GM21423 (cell line): ENCODE measurements around the gene GSTM3.
A peak's percentile ranks its signal among the peaks of the same experiment; 100 is the strongest.
"Not testable (repeated sequence)": the region's sequence is repeated elsewhere in the genome, so short reads cannot be mapped to it uniquely, and the experiment has no call there.

Experiments
- ATAC-seq: cut with Tn5 transposase; IDR thresholded peaks from one replicate; pipeline ENCODE4 v1.9.1; 2021; ENCODE audit warnings: mild to moderate bottlenecking, moderate library complexity; ENCODE audit not compliant: unreplicated experiment

Gene GSTM3

GRCh38 chr1:109762821-109763645 lies 22.2 kb upstream of the GSTM3 start:
- no peak for ATAC-seq

- ATAC-seq, result no peak
Measured at GRCh38 chr1:109762039-109762585, 21.3 kb upstream of the GSTM3 start.

- ATAC-seq, result no peak
Measured at GRCh38 chr1:109761227-109762038, 20.6 kb upstream of the GSTM3 start.

GRCh38 chr1:109760581-109761226 lies 19.9 kb upstream of the GSTM3 start:
- ATAC-seq, result no peak

- no peak for ATAC-seq
Measured at GRCh38 chr1:109759513-109760334, 18.9 kb upstream of the GSTM3 start.

- no peak for ATAC-seq
Measured at GRCh38 chr1:109757936-109758786, 17.3 kb upstream of the GSTM3 start.

GRCh38 chr1:109756848-109757521 lies 16.1 kb upstream of the GSTM3 start:
- ATAC-seq, result no peak

- not testable (repeated sequence) for ATAC-seq
Measured at GRCh38 chr1:109756325-109756724, 15.5 kb upstream of the GSTM3 start.

- ATAC-seq, result no peak
Measured at GRCh38 chr1:109754738-109755137, 13.9 kb upstream of the GSTM3 start.

GRCh38 chr1:109751531-109752260 lies 10.9 kb upstream of the GSTM3 start:
- no peak for ATAC-seq

GRCh38 chr1:109750920-109751319 lies 10.1 kb upstream of the GSTM3 start:
- ATAC-seq, result no peak

- no peak for ATAC-seq
Measured at GRCh38 chr1:109750241-109750882, 9.5 kb upstream of the GSTM3 start.

- ATAC-seq, result no peak
Measured at GRCh38 chr1:109749221-109749620, 8.4 kb upstream of the GSTM3 start.

- not testable (repeated sequence) for ATAC-seq
Measured at GRCh38 chr1:109748311-109748710, 7.5 kb upstream of the GSTM3 start.

- peak; percentile 75 for ATAC-seq
Measured at GRCh38 chr1:109739738-109740614, 862 bp downstream of the GSTM3 start.

- no peak for ATAC-seq
Measured at GRCh38 chr1:109733236-109733870, 7.5 kb downstream of the GSTM3 start.
